ENCODE results near the gene AGAP1.

DNA sequence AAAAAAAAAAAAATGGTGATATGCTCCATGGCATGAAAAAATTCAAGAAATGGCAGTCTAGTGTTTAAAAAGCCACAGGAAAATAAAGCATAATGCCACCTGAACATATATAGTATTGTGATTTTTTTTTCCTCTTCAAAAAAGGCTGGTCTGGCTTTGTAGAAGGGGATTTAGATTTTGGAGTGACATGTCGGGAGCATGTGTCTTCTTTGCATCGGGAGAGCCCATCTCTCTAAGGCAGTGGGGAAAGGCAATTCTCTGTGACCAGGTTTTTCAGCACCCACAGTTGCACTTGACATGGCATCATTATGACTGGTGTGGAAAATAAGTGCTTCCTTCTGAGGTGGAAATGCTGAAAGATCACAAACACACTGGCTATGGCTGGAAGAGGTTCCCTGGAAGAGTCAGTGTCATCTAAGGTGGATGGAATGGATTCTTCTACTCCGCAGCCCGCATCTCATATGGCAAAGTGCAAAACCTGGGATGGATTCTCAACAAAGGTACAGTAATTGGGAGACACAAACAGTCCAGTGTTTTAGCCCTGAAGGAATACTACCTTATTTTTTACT lies 172.5 kb downstream of the AGAP1 start:
- TF ChIP-seq, protein P1, sequence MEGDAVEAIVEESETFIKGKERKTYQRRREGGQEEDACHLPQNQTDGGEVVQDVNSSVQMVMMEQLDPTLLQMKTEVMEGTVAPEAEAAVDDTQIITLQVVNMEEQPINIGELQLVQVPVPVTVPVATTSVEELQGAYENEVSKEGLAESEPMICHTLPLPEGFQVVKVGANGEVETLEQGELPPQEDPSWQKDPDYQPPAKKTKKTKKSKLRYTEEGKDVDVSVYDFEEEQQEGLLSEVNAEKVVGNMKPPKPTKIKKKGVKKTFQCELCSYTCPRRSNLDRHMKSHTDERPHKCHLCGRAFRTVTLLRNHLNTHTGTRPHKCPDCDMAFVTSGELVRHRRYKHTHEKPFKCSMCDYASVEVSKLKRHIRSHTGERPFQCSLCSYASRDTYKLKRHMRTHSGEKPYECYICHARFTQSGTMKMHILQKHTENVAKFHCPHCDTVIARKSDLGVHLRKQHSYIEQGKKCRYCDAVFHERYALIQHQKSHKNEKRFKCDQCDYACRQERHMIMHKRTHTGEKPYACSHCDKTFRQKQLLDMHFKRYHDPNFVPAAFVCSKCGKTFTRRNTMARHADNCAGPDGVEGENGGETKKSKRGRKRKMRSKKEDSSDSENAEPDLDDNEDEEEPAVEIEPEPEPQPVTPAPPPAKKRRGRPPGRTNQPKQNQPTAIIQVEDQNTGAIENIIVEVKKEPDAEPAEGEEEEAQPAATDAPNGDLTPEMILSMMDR (IDR thresholded peaks at IDR 0.05; ENCODE audit: low read depth, low read length, missing input control), result no peak
- TF ChIP-seq, protein P2, sequence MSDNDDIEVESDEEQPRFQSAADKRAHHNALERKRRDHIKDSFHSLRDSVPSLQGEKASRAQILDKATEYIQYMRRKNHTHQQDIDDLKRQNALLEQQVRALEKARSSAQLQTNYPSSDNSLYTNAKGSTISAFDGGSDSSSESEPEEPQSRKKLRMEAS (IDR thresholded peaks at IDR 0.05), result no peak
- no peak for TF ChIP-seq YY1 (IDR thresholded peaks at IDR 0.05)

All from liver (tissue), 2 donors.